Astrocyte (in vitro differentiated cells and primary cell): ENCODE data around the gene UGT1A5.

Source experiments
- CTCF ChIP-seq: IDR thresholded peaks from 2 replicates; pipeline ENCODE4 v1.5.1; 2011; ENCODE audit warnings: low read depth, mild to moderate bottlenecking, inconsistent platforms, low read length, moderate library complexity; ENCODE audit not compliant: insufficient read depth
- EZH2 ChIP-seq: IDR thresholded peaks from 2 replicates; pipeline ENCODE4 v1.6.1; 2012; ENCODE audit warnings: mild to moderate bottlenecking, low read length, inconsistent platforms; ENCODE audit not compliant: insufficient read depth

- TF ChIP-seq CTCF = no peak
- no peak for TF ChIP-seq EZH2
Measured at GRCh38 chr2:233693963-233694362, 18.7 kb upstream of the UGT1A5 start.
